Uterus (tissue), 2 donors: Measurements from ENCODE around the gene CNOT4.

Experiments
- POLR2A ChIP-seq, 2 donors: fragments of 450-650 bp; IDR thresholded peaks; one replicate each; pipeline ENCODE4 v1.6.1; 2016; ENCODE audit warnings: antibody characterized with exemption in 2 of 2, mild to moderate bottlenecking in 1 of 2, moderate library complexity in 1 of 2
- TF ChIP-seq, protein P1 (sequence below), 4 experiments: fragments of 200-600 bp in 2 of 4; fragments of 450-650 bp in 2 of 4; sonication (generic) in 2 of 4; IDR thresholded peaks; one replicate each; pipeline ENCODE4 v1.5.1; 2016 to 2019; ENCODE audit warnings: antibody characterized with exemption in 4 of 4, mild to moderate bottlenecking in 2 of 4, moderate library complexity in 1 of 4

DNA sequence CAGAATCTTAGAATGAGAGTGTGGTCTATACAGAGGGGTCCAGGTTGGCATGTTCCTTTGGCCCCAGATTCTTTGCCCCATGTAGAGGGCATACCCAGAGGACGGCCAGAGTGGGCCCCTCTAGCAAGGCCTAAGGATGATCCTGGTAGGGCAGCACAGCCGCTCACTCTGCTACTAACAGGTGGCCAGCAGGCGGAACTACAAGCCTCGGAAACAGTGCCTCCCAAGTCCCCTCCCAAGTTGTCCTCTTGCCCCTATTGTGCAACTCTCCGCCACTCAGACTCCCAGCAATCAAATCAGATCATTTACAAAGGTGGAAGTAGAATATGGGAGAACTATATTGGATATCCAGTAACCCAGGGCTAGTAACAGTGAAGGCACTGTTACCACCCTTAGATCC is 168.9 kb downstream of the CNOT4 start:
- TF ChIP-seq, protein P1, sequence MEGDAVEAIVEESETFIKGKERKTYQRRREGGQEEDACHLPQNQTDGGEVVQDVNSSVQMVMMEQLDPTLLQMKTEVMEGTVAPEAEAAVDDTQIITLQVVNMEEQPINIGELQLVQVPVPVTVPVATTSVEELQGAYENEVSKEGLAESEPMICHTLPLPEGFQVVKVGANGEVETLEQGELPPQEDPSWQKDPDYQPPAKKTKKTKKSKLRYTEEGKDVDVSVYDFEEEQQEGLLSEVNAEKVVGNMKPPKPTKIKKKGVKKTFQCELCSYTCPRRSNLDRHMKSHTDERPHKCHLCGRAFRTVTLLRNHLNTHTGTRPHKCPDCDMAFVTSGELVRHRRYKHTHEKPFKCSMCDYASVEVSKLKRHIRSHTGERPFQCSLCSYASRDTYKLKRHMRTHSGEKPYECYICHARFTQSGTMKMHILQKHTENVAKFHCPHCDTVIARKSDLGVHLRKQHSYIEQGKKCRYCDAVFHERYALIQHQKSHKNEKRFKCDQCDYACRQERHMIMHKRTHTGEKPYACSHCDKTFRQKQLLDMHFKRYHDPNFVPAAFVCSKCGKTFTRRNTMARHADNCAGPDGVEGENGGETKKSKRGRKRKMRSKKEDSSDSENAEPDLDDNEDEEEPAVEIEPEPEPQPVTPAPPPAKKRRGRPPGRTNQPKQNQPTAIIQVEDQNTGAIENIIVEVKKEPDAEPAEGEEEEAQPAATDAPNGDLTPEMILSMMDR (IDR thresholded peaks at IDR 0.05), result no peak
- no peak for TF ChIP-seq POLR2A (IDR thresholded peaks at IDR 0.05)
